H9 (cell line): ENCODE results near the gene IFI27. TPM values are rescaled to one million over a fixed set of nuclear protein-coding genes. Genes with fewer than 3 reads are reported as not detected.

Source experiments
- DNase-seq: peaks from one replicate; pipeline ENCODE4 v3.0.0-alpha.2; 2017
- H2AFZ ChIP-seq: one replicate; pipeline ENCODE4 v1.6.1; 2013; ENCODE audit warnings: mild to moderate bottlenecking, low read length, control low read depth, moderate library complexity
- H2AK5ac ChIP-seq: 2 replicates; pipeline ENCODE4 v1.6.1; 2013; ENCODE audit warnings: low read length, control low read depth, mixed read lengths; ENCODE audit not compliant: insufficient read length
- H2BK120ac ChIP-seq: one replicate; pipeline ENCODE4 v1.6.1; 2013; ENCODE audit warnings: low read depth, mild to moderate bottlenecking, low read length, control low read depth, inconsistent platforms; ENCODE audit not compliant: poor library complexity, severe bottlenecking
- H2BK12ac ChIP-seq: 2 replicates; pipeline ENCODE4 v1.6.1; 2013; ENCODE audit warnings: low read length, control low read depth, mixed read lengths, low read depth; ENCODE audit not compliant: insufficient read length
- H2BK15ac ChIP-seq: 2 replicates; pipeline ENCODE4 v1.6.1; 2013; ENCODE audit warnings: low read depth, low read length, control low read depth
- H2BK20ac ChIP-seq: one replicate; pipeline ENCODE4 v1.6.1; 2013; ENCODE audit warnings: low read depth, mild to moderate bottlenecking, low read length, control low read depth, inconsistent platforms; ENCODE audit not compliant: poor library complexity, severe bottlenecking
- H2BK5ac ChIP-seq: 2 replicates; pipeline ENCODE4 v1.6.1; 2013; ENCODE audit warnings: low read length, control low read depth, mixed read lengths; ENCODE audit not compliant: insufficient read length
- H3K14ac ChIP-seq: 2 replicates; pipeline ENCODE4 v1.6.1; 2013; ENCODE audit warnings: low read length, control low read depth; ENCODE audit not compliant: insufficient read depth
- H3K18ac ChIP-seq: 2 replicates; pipeline ENCODE4 v1.6.1; 2013; ENCODE audit warnings: low read depth, mild to moderate bottlenecking, mixed read lengths, low read length, control low read depth; ENCODE audit not compliant: insufficient read length
- H3K23ac ChIP-seq: 2 replicates; pipeline ENCODE4 v1.6.1; 2013; ENCODE audit warnings: low read length, control low read depth, mixed read lengths, low read depth; ENCODE audit not compliant: insufficient read length
- H3K23me2 ChIP-seq: 2 replicates; pipeline ENCODE4 v1.6.1; 2013; ENCODE audit warnings: low read depth, mild to moderate bottlenecking, mixed read lengths, low read length, control low read depth; ENCODE audit not compliant: insufficient read length, poor library complexity, severe bottlenecking
- H3K27ac ChIP-seq: 2 replicates; pipeline ENCODE4 v1.5.1; 2013; ENCODE audit warnings: low read length, control low read depth, mixed read lengths, low read depth; ENCODE audit not compliant: insufficient read length
- H3K27me3 ChIP-seq: 2 replicates; pipeline ENCODE4 v1.6.1; 2013; ENCODE audit warnings: low read length, control low read depth, inconsistent platforms; ENCODE audit not compliant: insufficient read depth
- H3K4ac ChIP-seq: 2 replicates; pipeline ENCODE4 v1.6.1; 2013; ENCODE audit warnings: low read depth, mild to moderate bottlenecking, control low read depth, inconsistent platforms, low read length, moderate library complexity
- H3K4me1 ChIP-seq: 2 replicates; pipeline ENCODE4 v1.6.1; 2013; ENCODE audit warnings: low read length, control low read depth, inconsistent platforms; ENCODE audit not compliant: insufficient read depth
- H3K4me2 ChIP-seq: 2 replicates; pipeline ENCODE4 v1.6.1; 2013; ENCODE audit warnings: low read length, control low read depth, mixed read lengths; ENCODE audit not compliant: insufficient read length, insufficient read depth
- H3K56ac ChIP-seq: 2 replicates; pipeline ENCODE4 v1.6.1; 2013; ENCODE audit warnings: low read depth, mild to moderate bottlenecking, mixed read lengths, low read length, control low read depth; ENCODE audit not compliant: insufficient read length
- H3K79me1 ChIP-seq: 2 replicates; pipeline ENCODE4 v1.6.1; 2013; ENCODE audit warnings: low read depth, mild to moderate bottlenecking, moderate library complexity, low read length, control low read depth, inconsistent platforms; ENCODE audit not compliant: insufficient read depth, poor library complexity, severe bottlenecking
- H3K79me2 ChIP-seq: 2 replicates; pipeline ENCODE4 v1.6.1; 2013; ENCODE audit warnings: low read length, control low read depth, inconsistent platforms; ENCODE audit not compliant: insufficient read depth
- H3K9ac ChIP-seq: 2 replicates; pipeline ENCODE4 v1.6.1; 2013; ENCODE audit warnings: low read length, control low read depth, mixed read lengths; ENCODE audit not compliant: insufficient read length; ENCODE audit errors: extremely low read depth
- H3K9me3 ChIP-seq: one replicate; pipeline ENCODE4 v1.6.1; 2013; ENCODE audit warnings: low read depth, low read length, inconsistent platforms; ENCODE audit not compliant: control insufficient read depth
- H3T11ph ChIP-seq: one replicate; pipeline ENCODE4 v1.6.1; 2013; ENCODE audit warnings: mild to moderate bottlenecking, low read length, control low read depth, inconsistent platforms
- H4K20me1 ChIP-seq: one replicate; pipeline ENCODE4 v1.6.1; 2013; ENCODE audit not compliant: control insufficient read depth, insufficient read length, insufficient read depth
- H4K5ac ChIP-seq: 2 replicates; pipeline ENCODE4 v1.6.1; 2013; ENCODE audit warnings: low read depth, mild to moderate bottlenecking, mixed read lengths, low read length, control low read depth; ENCODE audit not compliant: insufficient read length
- H4K8ac ChIP-seq: replicated peaks from 2 replicates; pipeline ENCODE4 v1.6.1; 2013; ENCODE audit warnings: low read length, control low read depth, mixed read lengths, low read depth; ENCODE audit not compliant: insufficient read length
- H4K91ac ChIP-seq: 2 replicates; pipeline ENCODE4 v1.6.1; 2013; ENCODE audit warnings: low read depth, mild to moderate bottlenecking, moderate library complexity, mixed read lengths, low read length, control low read depth; ENCODE audit not compliant: insufficient read length
- H3K27ac Mint-ChIP-seq, 3 experiments: 2 replicates in 2 of 3; 3 replicates in 1 of 3; pipeline ENCODE4 v1.8.0; 2020 to 2021; ENCODE audit warnings: mixed read lengths in 3 of 3, mild to moderate bottlenecking in 1 of 3, moderate library complexity in 1 of 3
- H3K27me3 Mint-ChIP-seq: 2 replicates; pipeline ENCODE4 v1.8.0; 2021; ENCODE audit warnings: low read depth, mild to moderate bottlenecking, moderate library complexity, mixed read lengths
- H3K36me3 Mint-ChIP-seq, 3 experiments: 2 replicates in 2 of 3; 3 replicates in 1 of 3; pipeline ENCODE4 v1.8.0; 2020 to 2021; ENCODE audit warnings: low read depth in 3 of 3, mixed read lengths in 3 of 3; ENCODE audit not compliant: insufficient read depth in 1 of 3
- H3K4me1 Mint-ChIP-seq, 2 experiments: 2 replicates each; pipeline ENCODE4 v1.8.0; 2020; ENCODE audit warnings: mixed read lengths in 2 of 2
- H3K4me3 Mint-ChIP-seq, 2 experiments: 2 replicates in 1 of 2; 3 replicates in 1 of 2; pipeline ENCODE4 v1.8.0; 2020 to 2021; ENCODE audit warnings: mild to moderate bottlenecking in 2 of 2, mixed read lengths in 2 of 2, moderate library complexity in 1 of 2
- H3K9me3 Mint-ChIP-seq, 2 experiments: 2 replicates in 1 of 2; 3 replicates in 1 of 2; pipeline ENCODE4 v1.8.0; 2020; ENCODE audit warnings: mild to moderate bottlenecking in 2 of 2, mixed read lengths in 2 of 2, moderate library complexity in 1 of 2
- CTCF ChIP-seq: fragments of 200-600 bp; sonication (generic); conservative IDR thresholded peaks from 3 replicates; pipeline ENCODE4 v1.8.0; 2021; ENCODE audit warnings: antibody characterized with exemption, mild to moderate bottlenecking
- WGBS: extraction: QIAGEN DNeasy Blood & Tissue Kit; methylation state at CpG from one replicate; pipeline ENCODE4 v1.1.7; 2013; ENCODE audit warnings: missing lambda C conversion rate, low lambda C conversion rate, mixed read lengths; ENCODE audit not compliant: insufficient read length; ENCODE audit errors: extremely low coverage; 5-methylcytosine and 5-hydroxymethylcytosine counted together
- total RNA-seq: library from RNA; stranded (reverse); gene quantifications from 2 replicates; pipeline ENCODE4 v1.2.1, GENCODE V29; 2021

IFI27 gene
- total RNA-seq, 1 experiment from 2014 or later, result 1.7 TPM

GRCh38 chr14:94120667-94121340 is 10.3 kb downstream of the IFI27 start:
- Histone ChIP-seq H4K5ac (no peak overlapping the region), H3K27me3 (no peaks in the 10 kb centered on the region), H4K8ac (no peak overlapping the region), H2BK12ac (no peak overlapping the region), H3K79me1 (no peaks in the 10 kb centered on the region), H2BK5ac (no peak overlapping the region), H3K4me1 (no peaks in the 10 kb centered on the region), H3K4me2 (no peak overlapping the region), H4K91ac (no peak overlapping the region), H3T11ph (no peak overlapping the region), H3K27ac (no peak overlapping the region), H3K56ac (no peak overlapping the region), H2AFZ (no peak overlapping the region), H3K9me3 (no peaks in the 10 kb centered on the region), H2BK20ac (no peak overlapping the region), H2AK5ac (no peak overlapping the region), H3K4ac (no peak overlapping the region), H2BK15ac (no peak overlapping the region), H3K23ac (no peak overlapping the region), H3K9ac (no peak overlapping the region), H2BK120ac (no peak overlapping the region), H4K20me1 (no peaks in the 10 kb centered on the region), H3K79me2 (no peaks in the 10 kb centered on the region), H3K14ac (no peak overlapping the region), H3K23me2 (no peaks in the 10 kb centered on the region), H3K18ac (no peak overlapping the region)
- Mint-ChIP-seq H3K4me3 (no peak overlapping the region), H3K4me1 (no peaks in the 10 kb centered on the region), H3K36me3 (no peaks in the 10 kb centered on the region), H3K27me3 (peaks cover 37% of the 10 kb centered on the region), H3K9me3 (peaks cover 6 to 11% of the 10 kb centered on the region in 2 experiments; a peak in 2 of 5 replicates), H3K27ac (no peak overlapping the region; a peak in 1 of 7 replicates)
- TF ChIP-seq CTCF, result no peak
- DNase-seq, result no peak
- no CpG with 5 or more reads among the region's 5 CpGs for WGBS
